SK-N-SH treated with all-trans-retinoic acid at 6 μM for 48 hours (cell line): ENCODE measurements around the gene CCNA1.

ENCODE experiments used
- ARNTL ChIP-seq: fragments of 450-650 bp; formaldehyde crosslinking; IDR thresholded peaks from 2 replicates; pipeline ENCODE4 v1.5.0; 2020; ENCODE audit warnings: low read depth, mild to moderate bottlenecking, moderate library complexity, borderline replicate concordance
- GLIS3 ChIP-seq: fragments of 250-450 bp; sonication (Bioruptor Pico); IDR thresholded peaks from 2 replicates; pipeline ENCODE4 v1.5.0; 2020; ENCODE audit warnings: mild to moderate bottlenecking, moderate library complexity
- PPARA ChIP-seq: fragments of 250-450 bp; sonication (Bioruptor Pico); IDR thresholded peaks from 2 replicates; pipeline ENCODE4 v1.5.0; 2020; ENCODE audit warnings: mild to moderate bottlenecking, borderline replicate concordance
- RARB ChIP-seq: fragments of 250-450 bp; sonication (Bioruptor Pico); IDR thresholded peaks from 2 replicates; pipeline ENCODE4 v1.8.0; 2021; ENCODE audit warnings: mild to moderate bottlenecking, moderate library complexity
- SNAI2 ChIP-seq: fragments of 250-450 bp; sonication (Bioruptor Pico); IDR thresholded peaks from 2 replicates; pipeline ENCODE4 v1.5.0; 2020; ENCODE audit warnings: mild to moderate bottlenecking, moderate library complexity
- ZC3H10 ChIP-seq: fragments of 250-450 bp; sonication (Bioruptor Pico); IDR thresholded peaks from 2 replicates; pipeline ENCODE4 v1.5.1; 2021; ENCODE audit warnings: mild to moderate bottlenecking, moderate library complexity
- ZFP30 ChIP-seq: fragments of 450-650 bp; formaldehyde crosslinking; IDR thresholded peaks from 2 replicates; pipeline ENCODE4 v1.5.0; 2022; ENCODE audit warnings: mild to moderate bottlenecking, moderate library complexity
- ZNF565 ChIP-seq: fragments of 450-650 bp; formaldehyde crosslinking; conservative IDR thresholded peaks from 2 replicates; pipeline ENCODE4 v1.5.0; 2020; ENCODE audit warnings: low read depth, mild to moderate bottlenecking, moderate library complexity
- ZNF70 ChIP-seq: fragments of 450-650 bp; formaldehyde crosslinking; IDR thresholded peaks from 2 replicates; pipeline ENCODE4 v1.5.0; 2020; ENCODE audit warnings: mild to moderate bottlenecking, moderate library complexity
- ZNF8 ChIP-seq: fragments of 450-650 bp; formaldehyde crosslinking; IDR thresholded peaks from 2 replicates; pipeline ENCODE4 v1.5.0; 2020; ENCODE audit warnings: mild to moderate bottlenecking, moderate library complexity
- TF ChIP-seq, protein P1 (sequence below): fragments of 250-450 bp; sonication (Bioruptor Pico); IDR thresholded peaks from 2 replicates; pipeline ENCODE4 v1.5.1; 2020; ENCODE audit warnings: low read depth, mild to moderate bottlenecking, moderate library complexity
- TF ChIP-seq, protein P2 (sequence below): fragments of 250-450 bp; sonication (Bioruptor Pico); IDR thresholded peaks from 2 replicates; pipeline ENCODE4 v1.8.0; 2020; ENCODE audit warnings: mild to moderate bottlenecking, moderate library complexity, borderline replicate concordance
- TF ChIP-seq, protein P3 (sequence below): fragments of 250-450 bp; sonication (Bioruptor Pico); IDR thresholded peaks from 2 replicates; pipeline ENCODE4 v1.5.0; 2020; ENCODE audit warnings: mild to moderate bottlenecking, moderate library complexity

DNA sequence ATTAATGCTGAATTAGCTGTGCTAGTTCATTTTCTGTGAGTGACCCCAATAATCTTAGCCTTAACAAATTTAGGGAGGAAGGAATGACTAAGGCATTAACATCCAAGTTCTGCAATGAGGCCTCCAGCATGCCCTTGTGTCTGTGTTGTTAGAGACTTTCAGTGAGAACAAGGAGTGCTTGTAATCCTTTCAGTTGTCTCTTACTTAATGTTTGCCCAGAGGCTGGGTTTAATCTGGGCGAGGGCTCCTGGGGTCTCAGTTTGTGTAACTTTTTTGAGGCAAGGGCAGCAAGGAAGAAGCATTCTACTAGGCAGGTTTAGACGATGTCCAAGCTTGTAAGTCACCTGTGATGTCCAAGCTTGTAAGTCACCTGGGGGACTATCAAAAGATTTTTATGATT, 24.3 kb downstream of the CCNA1 start:
- TF ChIP-seq ZC3H10 (no peak), ARNTL (CRISPR knock-in tag) (no peak), GLIS3 (CRISPR knock-in tag) (no peak), RARB (no peak), SNAI2 (no peak), ZNF565 (CRISPR knock-in tag) (no peak), ZFP30 (no peak), PPARA (CRISPR knock-in tag) (no peak), ZNF8 (CRISPR knock-in tag) (no peak), ZNF70 (CRISPR knock-in tag) (no peak)
- TF ChIP-seq, protein P1, sequence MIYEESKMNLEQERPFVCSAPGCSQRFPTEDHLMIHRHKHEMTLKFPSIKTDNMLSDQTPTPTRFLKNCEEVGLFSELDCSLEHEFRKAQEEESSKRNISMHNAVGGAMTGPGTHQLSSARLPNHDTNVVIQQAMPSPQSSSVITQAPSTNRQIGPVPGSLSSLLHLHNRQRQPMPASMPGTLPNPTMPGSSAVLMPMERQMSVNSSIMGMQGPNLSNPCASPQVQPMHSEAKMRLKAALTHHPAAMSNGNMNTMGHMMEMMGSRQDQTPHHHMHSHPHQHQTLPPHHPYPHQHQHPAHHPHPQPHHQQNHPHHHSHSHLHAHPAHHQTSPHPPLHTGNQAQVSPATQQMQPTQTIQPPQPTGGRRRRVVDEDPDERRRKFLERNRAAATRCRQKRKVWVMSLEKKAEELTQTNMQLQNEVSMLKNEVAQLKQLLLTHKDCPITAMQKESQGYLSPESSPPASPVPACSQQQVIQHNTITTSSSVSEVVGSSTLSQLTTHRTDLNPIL (CRISPR knock-in tag) = no peak
- TF ChIP-seq, protein P2, sequence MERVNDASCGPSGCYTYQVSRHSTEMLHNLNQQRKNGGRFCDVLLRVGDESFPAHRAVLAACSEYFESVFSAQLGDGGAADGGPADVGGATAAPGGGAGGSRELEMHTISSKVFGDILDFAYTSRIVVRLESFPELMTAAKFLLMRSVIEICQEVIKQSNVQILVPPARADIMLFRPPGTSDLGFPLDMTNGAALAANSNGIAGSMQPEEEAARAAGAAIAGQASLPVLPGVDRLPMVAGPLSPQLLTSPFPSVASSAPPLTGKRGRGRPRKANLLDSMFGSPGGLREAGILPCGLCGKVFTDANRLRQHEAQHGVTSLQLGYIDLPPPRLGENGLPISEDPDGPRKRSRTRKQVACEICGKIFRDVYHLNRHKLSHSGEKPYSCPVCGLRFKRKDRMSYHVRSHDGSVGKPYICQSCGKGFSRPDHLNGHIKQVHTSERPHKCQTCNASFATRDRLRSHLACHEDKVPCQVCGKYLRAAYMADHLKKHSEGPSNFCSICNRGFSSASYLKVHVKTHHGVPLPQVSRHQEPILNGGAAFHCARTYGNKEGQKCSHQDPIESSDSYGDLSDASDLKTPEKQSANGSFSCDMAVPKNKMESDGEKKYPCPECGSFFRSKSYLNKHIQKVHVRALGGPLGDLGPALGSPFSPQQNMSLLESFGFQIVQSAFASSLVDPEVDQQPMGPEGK (CRISPR knock-in tag) = no peak
- TF ChIP-seq, protein P3, sequence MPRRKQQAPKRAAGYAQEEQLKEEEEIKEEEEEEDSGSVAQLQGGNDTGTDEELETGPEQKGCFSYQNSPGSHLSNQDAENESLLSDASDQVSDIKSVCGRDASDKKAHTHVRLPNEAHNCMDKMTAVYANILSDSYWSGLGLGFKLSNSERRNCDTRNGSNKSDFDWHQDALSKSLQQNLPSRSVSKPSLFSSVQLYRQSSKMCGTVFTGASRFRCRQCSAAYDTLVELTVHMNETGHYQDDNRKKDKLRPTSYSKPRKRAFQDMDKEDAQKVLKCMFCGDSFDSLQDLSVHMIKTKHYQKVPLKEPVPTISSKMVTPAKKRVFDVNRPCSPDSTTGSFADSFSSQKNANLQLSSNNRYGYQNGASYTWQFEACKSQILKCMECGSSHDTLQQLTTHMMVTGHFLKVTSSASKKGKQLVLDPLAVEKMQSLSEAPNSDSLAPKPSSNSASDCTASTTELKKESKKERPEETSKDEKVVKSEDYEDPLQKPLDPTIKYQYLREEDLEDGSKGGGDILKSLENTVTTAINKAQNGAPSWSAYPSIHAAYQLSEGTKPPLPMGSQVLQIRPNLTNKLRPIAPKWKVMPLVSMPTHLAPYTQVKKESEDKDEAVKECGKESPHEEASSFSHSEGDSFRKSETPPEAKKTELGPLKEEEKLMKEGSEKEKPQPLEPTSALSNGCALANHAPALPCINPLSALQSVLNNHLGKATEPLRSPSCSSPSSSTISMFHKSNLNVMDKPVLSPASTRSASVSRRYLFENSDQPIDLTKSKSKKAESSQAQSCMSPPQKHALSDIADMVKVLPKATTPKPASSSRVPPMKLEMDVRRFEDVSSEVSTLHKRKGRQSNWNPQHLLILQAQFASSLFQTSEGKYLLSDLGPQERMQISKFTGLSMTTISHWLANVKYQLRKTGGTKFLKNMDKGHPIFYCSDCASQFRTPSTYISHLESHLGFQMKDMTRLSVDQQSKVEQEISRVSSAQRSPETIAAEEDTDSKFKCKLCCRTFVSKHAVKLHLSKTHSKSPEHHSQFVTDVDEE (CRISPR knock-in tag) = no peak
